Natural killer cell (primary cell): Measurements from ENCODE around the gene SMARCA1. TPM values are rescaled to one million over a fixed set of nuclear protein-coding genes. Genes with fewer than 3 reads are reported as not detected.

Source experiments
- ATAC-seq, 3 donors: fragments of 150-1000 bp in 2 of 3; fragments of 200-7000 bp in 1 of 3; cut with Tn5 transposase; 1 replicate in 1 of 3; 2 replicates in 2 of 3; pipeline ENCODE4 v1.10.0; 2021; ENCODE audit warnings: mild to moderate bottlenecking in 2 of 3, moderate library complexity in 2 of 3
- DNase-seq, 2 donors: peaks; one replicate each; pipeline versions ENCODE4 v3.0.0 to v3.0.0-alpha.2; 2013 to 2021; ENCODE audit warnings: mixed read lengths in 1 of 2
- H3K27ac ChIP-seq: one replicate; pipeline ENCODE4 v1.5.1; 2013; ENCODE audit warnings: mild to moderate bottlenecking, low read length
- H3K27me3 ChIP-seq: one replicate; pipeline ENCODE4 v1.6.1; 2013; ENCODE audit warnings: low read length; ENCODE audit not compliant: control insufficient read depth, insufficient read depth
- H3K36me3 ChIP-seq: one replicate; pipeline ENCODE4 v1.6.1; 2013; ENCODE audit warnings: low read length; ENCODE audit not compliant: control insufficient read depth, insufficient read depth
- H3K4me1 ChIP-seq: one replicate; pipeline ENCODE4 v1.6.1; 2013; ENCODE audit warnings: low read length; ENCODE audit not compliant: control insufficient read depth, insufficient read depth
- H3K4me3 ChIP-seq: one replicate; pipeline ENCODE4 v1.5.1; 2013; ENCODE audit warnings: low read length
- H3K9me3 ChIP-seq: one replicate; pipeline ENCODE4 v1.6.1; 2013; ENCODE audit warnings: low read length; ENCODE audit not compliant: control insufficient read depth, insufficient read depth
- H3K27ac Mint-ChIP-seq, 2 donors: one replicate each; pipeline ENCODE4 v1.8.0; 2022; ENCODE audit warnings: mild to moderate bottlenecking in 2 of 2, mixed read lengths in 2 of 2, moderate library complexity in 1 of 2
- H3K27me3 Mint-ChIP-seq, 2 donors: one replicate each; pipeline ENCODE4 v1.8.0; 2022; ENCODE audit warnings: low read depth in 2 of 2, mixed read lengths in 2 of 2
- H3K36me3 Mint-ChIP-seq: one replicate; pipeline ENCODE4 v1.8.0; 2022; ENCODE audit warnings: mixed read lengths
- H3K4me1 Mint-ChIP-seq, 2 donors: one replicate each; pipeline ENCODE4 v1.8.0; 2022; ENCODE audit warnings: mixed read lengths in 2 of 2
- H3K4me3 Mint-ChIP-seq: one replicate; pipeline ENCODE4 v1.8.0; 2022; ENCODE audit warnings: mild to moderate bottlenecking, moderate library complexity, mixed read lengths
- H3K9me3 Mint-ChIP-seq, 2 donors: one replicate each; pipeline ENCODE4 v1.8.0; 2022; ENCODE audit warnings: mixed read lengths in 2 of 2
- CTCF ChIP-seq: fragments of 200-600 bp; IDR thresholded peaks from one replicate; pipeline ENCODE4 v1.8.0; 2022; ENCODE audit warnings: antibody characterized with exemption
- WGBS: methylation state at CpG from one replicate; pipeline ENCODE4 v1.1.7; 2013; ENCODE audit warnings: missing lambda C conversion rate; ENCODE audit not compliant: insufficient coverage; 5-methylcytosine and 5-hydroxymethylcytosine counted together
- intact Hi-C: fragments of 100-400 bp; cut with micrococcal nuclease; formaldehyde crosslinking; loops from one replicate; pipeline ENCODE4 v1.14.2; 2022
- total RNA-seq, 4 donors: library from RNA; stranded (reverse); fragments of 120-200 nt in 1 of 4; gene quantifications; one replicate each; pipeline versions ENCODE4 v1.2.3 to v1.2.4, GENCODE V29; 2013 to 2022

The SMARCA1 gene
- total RNA-seq, 3 donors from 2014 or later (not counting 1 experiment from before 2014, with no cell fraction given), result 0.18 TPM; not detected in 2

- Mint-ChIP-seq H3K4me3 (no peak overlapping the region), H3K36me3 (no peaks in the 10 kb centered on the region)
- TF ChIP-seq CTCF, result no peak
Observed at GRCh38 chrX:129512409-129512808, 10.9 kb downstream of the SMARCA1 start.

GRCh38 chrX:129511689-129512088, 11.6 kb downstream of the SMARCA1 start:
- H3K36me3 Mint-ChIP-seq, result no peaks in the 10 kb centered on the region
- peaks cover 8 to 26% of the 10 kb centered on the region in 2 donors for H3K27me3 Mint-ChIP-seq
- H3K36me3 ChIP-seq, result no peaks in the 10 kb centered on the region
- intact Hi-C loops, result no loop called here
- H3K27ac ChIP-seq, result no peak overlapping the region
- no peaks in the 10 kb centered on the region for H3K27me3 ChIP-seq
- H3K4me1 Mint-ChIP-seq, result no peaks in the 10 kb centered on the region
- no peaks in the 10 kb centered on the region for H3K9me3 ChIP-seq
- no peak for TF ChIP-seq CTCF
- ATAC-seq (no peak), DNase-seq (no peak)
- H3K9me3 Mint-ChIP-seq, result no peaks in the 10 kb centered on the region
- H3K4me3 Mint-ChIP-seq, result no peak overlapping the region
- H3K4me1 ChIP-seq, result no peaks in the 10 kb centered on the region
- 94% methylated on average over 3 of the region's 5 CpGs for WGBS
- no peak overlapping the region for H3K27ac Mint-ChIP-seq
- H3K4me3 ChIP-seq, result no peak overlapping the region

More at GRCh38 chrX:129512409-129512808, 10.9 kb downstream of the SMARCA1 start:
- H3K9me3 ChIP-seq, result no peaks in the 10 kb centered on the region
- WGBS, result no CpG with 5 or more reads among the region's 2 CpGs
- H3K4me3 ChIP-seq, result no peak overlapping the region
- no peaks in the 10 kb centered on the region for H3K27me3 ChIP-seq
- DNase-seq (no peak), ATAC-seq (no peak)
- no peaks in the 10 kb centered on the region for H3K4me1 ChIP-seq
- no peak overlapping the region for H3K27ac Mint-ChIP-seq
- peaks cover 8 to 26% of the 10 kb centered on the region in 2 donors for H3K27me3 Mint-ChIP-seq
- no peaks in the 10 kb centered on the region for H3K4me1 Mint-ChIP-seq
- no peak overlapping the region for H3K27ac ChIP-seq
- H3K9me3 Mint-ChIP-seq, result no peaks in the 10 kb centered on the region
- intact Hi-C loops, result no loop called here
- H3K36me3 ChIP-seq, result no peaks in the 10 kb centered on the region

GRCh38 chrX:129510331-129510730, 13.0 kb downstream of the SMARCA1 start:
- no peak overlapping the region for H3K4me3 Mint-ChIP-seq
- Histone ChIP-seq H3K27ac (no peak overlapping the region), H3K4me3 (no peak overlapping the region), H3K9me3 (no peaks in the 10 kb centered on the region), H3K36me3 (no peaks in the 10 kb centered on the region), H3K4me1 (no peaks in the 10 kb centered on the region), H3K27me3 (no peaks in the 10 kb centered on the region)
- ATAC-seq (no peak), DNase-seq (no peak)
- H3K36me3 Mint-ChIP-seq, result no peaks in the 10 kb centered on the region
- no peaks in the 10 kb centered on the region for H3K4me1 Mint-ChIP-seq
- WGBS, result 96% methylated on average over 5 of the region's 7 CpGs
- no peaks in the 10 kb centered on the region for H3K9me3 Mint-ChIP-seq
- no peak for TF ChIP-seq CTCF
- H3K27ac Mint-ChIP-seq, result no peak overlapping the region
- H3K27me3 Mint-ChIP-seq, result peaks cover 3 to 15% of the 10 kb centered on the region in 2 donors
- intact Hi-C loops, result no loop called here

- no peaks in the 10 kb centered on the region for H3K36me3 ChIP-seq
- Mint-ChIP-seq H3K4me1 (no peaks in the 10 kb centered on the region), H3K27me3 (peaks cover 5 to 6% of the 10 kb centered on the region in 2 donors), H3K27ac (no peak overlapping the region), H3K4me3 (no peak overlapping the region), H3K36me3 (no peaks in the 10 kb centered on the region), H3K9me3 (no peaks in the 10 kb centered on the region)
- H3K27ac ChIP-seq, result no peak overlapping the region
- DNase-seq, result no peak
- no peaks in the 10 kb centered on the region for H3K4me1 ChIP-seq
- H3K27me3 ChIP-seq, result no peaks in the 10 kb centered on the region
- no peaks in the 10 kb centered on the region for H3K9me3 ChIP-seq
- 85% methylated on average over 3 of the region's 3 CpGs for WGBS
- H3K4me3 ChIP-seq, result no peak overlapping the region
- intact Hi-C loops, result no loop called here
- ATAC-seq, result no peak
- no peak for TF ChIP-seq CTCF
Observed at GRCh38 chrX:129497146-129497843, 26.0 kb downstream of the SMARCA1 start.
